Astrocyte (in vitro differentiated cells and primary cell): Measurements from ENCODE around the gene CCDC159. TPM values are rescaled to one million over a fixed set of nuclear protein-coding genes. Genes with fewer than 3 reads are reported as not detected.
A peak's percentile ranks its signal among the peaks of the same experiment; 100 is the strongest.

Experiments
- DNase-seq: peaks from one replicate; pipeline ENCODE4 v3.0.0-alpha.2; 2010; ENCODE audit warnings: low read depth
- FAIRE-seq: peaks from 2 replicates; lab custom pipeline; 2011; peaks lifted over from hg19 to GRCh38; lab: Jason Lieb, UNC
- H2AFZ ChIP-seq: 2 replicates; pipeline ENCODE4 v1.6.0; 2012; ENCODE audit warnings: low read depth, low read length, inconsistent platforms
- H3K27ac ChIP-seq: 2 replicates; pipeline ENCODE4 v1.5.1; 2011; ENCODE audit warnings: low read depth, low read length, inconsistent platforms
- H3K27me3 ChIP-seq: 2 replicates; pipeline ENCODE4 v1.6.0; 2011; ENCODE audit warnings: low read length, inconsistent platforms; ENCODE audit not compliant: insufficient read depth
- H3K36me3 ChIP-seq: 2 replicates; pipeline ENCODE4 v1.5.1; 2011; ENCODE audit warnings: low read length, inconsistent platforms; ENCODE audit not compliant: insufficient read depth
- H3K4me1 ChIP-seq: 2 replicates; pipeline ENCODE4 v1.5.1; 2011; ENCODE audit warnings: low read length, inconsistent platforms; ENCODE audit not compliant: insufficient read depth
- H3K4me2 ChIP-seq: 2 replicates; pipeline ENCODE4 v1.6.0; 2012; ENCODE audit warnings: low read length, inconsistent platforms
- H3K4me3 ChIP-seq: 2 replicates; pipeline ENCODE4 v1.5.1; 2011; ENCODE audit warnings: low read depth, mild to moderate bottlenecking, low read length, inconsistent platforms; ENCODE audit not compliant: insufficient read depth
- H3K79me2 ChIP-seq: 2 replicates; pipeline ENCODE4 v1.6.0; 2012; ENCODE audit warnings: mild to moderate bottlenecking, low read length, inconsistent platforms; ENCODE audit not compliant: insufficient read depth
- H3K9ac ChIP-seq: 2 replicates; pipeline ENCODE4 v1.6.0; 2012; ENCODE audit warnings: mild to moderate bottlenecking, low read length, inconsistent platforms
- H3K9me3 ChIP-seq: 2 replicates; pipeline ENCODE4 v1.5.1; 2012; ENCODE audit warnings: low read depth, mild to moderate bottlenecking, low read length, inconsistent platforms; ENCODE audit not compliant: insufficient read depth
- H4K20me1 ChIP-seq: 2 replicates; pipeline ENCODE4 v1.6.0; 2012; ENCODE audit warnings: low read length, inconsistent platforms; ENCODE audit not compliant: insufficient read depth
- H3K27ac Mint-ChIP-seq: one replicate; pipeline ENCODE4 v1.8.0; 2021; ENCODE audit warnings: mild to moderate bottlenecking, mixed read lengths; ENCODE audit not compliant: unreplicated experiment
- H3K27me3 Mint-ChIP-seq: one replicate; pipeline ENCODE4 v1.8.0; 2021; ENCODE audit warnings: low read depth, mixed read lengths; ENCODE audit not compliant: unreplicated experiment
- H3K36me3 Mint-ChIP-seq: one replicate; pipeline ENCODE4 v1.8.0; 2021; ENCODE audit warnings: low read depth, mixed read lengths; ENCODE audit not compliant: unreplicated experiment
- H3K4me1 Mint-ChIP-seq: one replicate; pipeline ENCODE4 v1.8.0; 2021; ENCODE audit warnings: low read depth, mixed read lengths; ENCODE audit not compliant: unreplicated experiment
- H3K4me3 Mint-ChIP-seq: one replicate; pipeline ENCODE4 v1.8.0; 2021; ENCODE audit warnings: mild to moderate bottlenecking, moderate library complexity, mixed read lengths; ENCODE audit not compliant: unreplicated experiment
- H3K9me3 Mint-ChIP-seq: one replicate; pipeline ENCODE4 v1.8.0; 2021; ENCODE audit warnings: mild to moderate bottlenecking, mixed read lengths; ENCODE audit not compliant: unreplicated experiment
- CTCF ChIP-seq: IDR thresholded peaks from 2 replicates; pipeline ENCODE4 v1.5.1; 2011; ENCODE audit warnings: low read depth, mild to moderate bottlenecking, inconsistent platforms, low read length, moderate library complexity; ENCODE audit not compliant: insufficient read depth
- EZH2 ChIP-seq: IDR thresholded peaks from 2 replicates; pipeline ENCODE4 v1.6.1; 2012; ENCODE audit warnings: mild to moderate bottlenecking, low read length, inconsistent platforms; ENCODE audit not compliant: insufficient read depth
- total RNA-seq: library from RNA; stranded (reverse); gene quantifications from 2 replicates; pipeline ENCODE4 v1.2.1, GENCODE V29; 2021

The CCDC159 gene
- total RNA-seq, 1 donor from 2014 or later = 11.8 TPM

GRCh38 chr19:11361037-11361770, 14.9 kb downstream of the CCDC159 start:
- Mint-ChIP-seq H3K27me3 (peaks cover 6% of the 10 kb centered on the region), H3K9me3 (no peaks in the 10 kb centered on the region), H3K4me3 (no peak overlapping the region), H3K27ac (no peak overlapping the region), H3K4me1 (no peaks in the 10 kb centered on the region), H3K36me3 (peaks cover 25% of the 10 kb centered on the region)
- Histone ChIP-seq H3K27ac (no peak overlapping the region), H3K9ac (no peak overlapping the region), H4K20me1 (peaks cover 37% of the 10 kb centered on the region), H3K9me3 (no peaks in the 10 kb centered on the region), H3K79me2 (peaks cover under 1% of the 10 kb centered on the region), H3K27me3 (no peaks in the 10 kb centered on the region), H3K36me3 (no peaks in the 10 kb centered on the region), H3K4me2 (no peak overlapping the region), H3K4me3 (no peak overlapping the region), H2AFZ (no peak overlapping the region), H3K4me1 (peaks cover 1% of the 10 kb centered on the region)
- TF ChIP-seq EZH2 (no peak), CTCF (no peak)
- FAIRE-seq (no peak), DNase-seq (no peak)

- no peak overlapping the region for H3K27ac ChIP-seq
- Mint-ChIP-seq H3K4me1 (no peaks in the 10 kb centered on the region), H3K4me3 (peak overlapping the region; percentile 34), H3K9me3 (no peaks in the 10 kb centered on the region), H3K27me3 (peaks cover 6% of the 10 kb centered on the region), H3K27ac (no peak overlapping the region), H3K36me3 (peaks cover 23% of the 10 kb centered on the region)
- no peak for DNase-seq
- H3K36me3 ChIP-seq = no peaks in the 10 kb centered on the region
- H3K27me3 ChIP-seq = no peaks in the 10 kb centered on the region
- no peak for FAIRE-seq
- H3K79me2 ChIP-seq = no peaks in the 10 kb centered on the region
- no peak overlapping the region for H2AFZ ChIP-seq
- H3K4me1 ChIP-seq = no peaks in the 10 kb centered on the region
- no peak overlapping the region for H3K4me3 ChIP-seq
- no peak overlapping the region for H3K9ac ChIP-seq
- H3K4me2 ChIP-seq = no peak overlapping the region
- TF ChIP-seq EZH2 (no peak), CTCF (no peak)
- peaks cover 29% of the 10 kb centered on the region for H4K20me1 ChIP-seq
- no peaks in the 10 kb centered on the region for H3K9me3 ChIP-seq
Observed at GRCh38 chr19:11361771-11362731, 15.7 kb downstream of the CCDC159 start.
